ENCODE measurements around the gene LMBR1. TPM values are rescaled to one million over a fixed set of nuclear protein-coding genes. Genes with fewer than 3 reads are reported as not detected.

LMBR1 gene
- total RNA-seq, 1 donor from 2014 or later = 69.1 TPM

- Mint-ChIP-seq H3K27me3 (no peaks in the 10 kb centered on the region), H3K9me3 (no peaks in the 10 kb centered on the region), H3K4me3 (no peak overlapping the region), H3K27ac (no peak overlapping the region), H3K36me3 (no peaks in the 10 kb centered on the region), H3K4me1 (ENCODE audit: unreplicated experiment) (no peaks in the 10 kb centered on the region)
- DNase-seq (ENCODE audit: extremely low spot score, unreplicated experiment) = no peak
- TF ChIP-seq CTCF (conservative IDR thresholded peaks at IDR 0.05) = no peak
Measured at GRCh38 chr7:156752367-156753228, 140.4 kb downstream of the LMBR1 start.

GRCh38 chr7:156751319-156751718, 141.7 kb downstream of the LMBR1 start:
- DNase-seq (ENCODE audit: extremely low spot score, unreplicated experiment) = no peak
- no peak overlapping the region for H3K4me3 Mint-ChIP-seq
- H3K27me3 Mint-ChIP-seq = no peaks in the 10 kb centered on the region
- no peaks in the 10 kb centered on the region for H3K9me3 Mint-ChIP-seq
- no peaks in the 10 kb centered on the region for H3K4me1 Mint-ChIP-seq (ENCODE audit: unreplicated experiment)
- no peak overlapping the region for H3K27ac Mint-ChIP-seq
- no peak for TF ChIP-seq CTCF (conservative IDR thresholded peaks at IDR 0.05)
- no peaks in the 10 kb centered on the region for H3K36me3 Mint-ChIP-seq

GRCh38 chr7:156747718-156748117, 145.3 kb downstream of the LMBR1 start:
- Mint-ChIP-seq H3K27ac (no peak overlapping the region), H3K27me3 (no peaks in the 10 kb centered on the region), H3K4me1 (ENCODE audit: unreplicated experiment) (no peaks in the 10 kb centered on the region), H3K36me3 (peaks cover 7% of the 10 kb centered on the region), H3K9me3 (no peaks in the 10 kb centered on the region), H3K4me3 (no peak overlapping the region)
- TF ChIP-seq CTCF (conservative IDR thresholded peaks at IDR 0.05) = no peak
- DNase-seq (ENCODE audit: extremely low spot score, unreplicated experiment) = no peak

- no peak for TF ChIP-seq CTCF (conservative IDR thresholded peaks at IDR 0.05)
- DNase-seq (ENCODE audit: extremely low spot score, unreplicated experiment) = no peak
- H3K27me3 Mint-ChIP-seq = no peaks in the 10 kb centered on the region
- no peaks in the 10 kb centered on the region for H3K4me1 Mint-ChIP-seq (ENCODE audit: unreplicated experiment)
- peaks cover 7% of the 10 kb centered on the region for H3K36me3 Mint-ChIP-seq
- no peaks in the 10 kb centered on the region for H3K9me3 Mint-ChIP-seq
- H3K4me3 Mint-ChIP-seq = no peak overlapping the region
- no peak overlapping the region for H3K27ac Mint-ChIP-seq
Measured at GRCh38 chr7:156746891-156747290, 146.1 kb downstream of the LMBR1 start.

GRCh38 chr7:156739596-156739995, 153.4 kb downstream of the LMBR1 start:
- H3K4me3 Mint-ChIP-seq = no peak overlapping the region
- no peak overlapping the region for H3K27ac Mint-ChIP-seq
- H3K27me3 Mint-ChIP-seq = no peaks in the 10 kb centered on the region
- TF ChIP-seq CTCF (conservative IDR thresholded peaks at IDR 0.05) = no peak
- H3K4me1 Mint-ChIP-seq (ENCODE audit: unreplicated experiment) = no peaks in the 10 kb centered on the region
- DNase-seq (ENCODE audit: extremely low spot score, unreplicated experiment) = no peak
- H3K36me3 Mint-ChIP-seq = peaks cover 31% of the 10 kb centered on the region
- H3K9me3 Mint-ChIP-seq = peaks cover 3% of the 10 kb centered on the region

Measured in type B pancreatic cell (in vitro differentiated cells).